Frontal cortex (tissue), 4 donors: Measurements from ENCODE around the gene CASP10. TPM values are rescaled to one million over a fixed set of nuclear protein-coding genes. Genes with fewer than 3 reads are reported as not detected.
A peak's percentile ranks its signal among the peaks of the same experiment; 100 is the strongest.
"Not testable (repeated sequence)": the region's sequence is repeated elsewhere in the genome, so short reads cannot be mapped to it uniquely, and the experiment has no call there.

Experiments
- DNase-seq, 2 donors: peaks; one replicate each; pipeline ENCODE4 v3.0.0; 2012; ENCODE audit warnings: low spot score in 2 of 2
- FAIRE-seq: peaks from 2 replicates; lab custom pipeline; 2012; peaks lifted over from hg19 to GRCh38; lab: Jason Lieb, UNC
- total RNA-seq: library from RNA; depleted of rRNA; stranded (reverse); fragments of >200 nt; gene quantifications from one replicate; pipeline ENCODE4 v1.2.3, GENCODE V29; 2014
- donor health status: control.
- donor health status: control.
- donor health status: control.

The CASP10 gene
- total RNA-seq, 1 donor from 2014 or later = 2.4 TPM

DNA sequence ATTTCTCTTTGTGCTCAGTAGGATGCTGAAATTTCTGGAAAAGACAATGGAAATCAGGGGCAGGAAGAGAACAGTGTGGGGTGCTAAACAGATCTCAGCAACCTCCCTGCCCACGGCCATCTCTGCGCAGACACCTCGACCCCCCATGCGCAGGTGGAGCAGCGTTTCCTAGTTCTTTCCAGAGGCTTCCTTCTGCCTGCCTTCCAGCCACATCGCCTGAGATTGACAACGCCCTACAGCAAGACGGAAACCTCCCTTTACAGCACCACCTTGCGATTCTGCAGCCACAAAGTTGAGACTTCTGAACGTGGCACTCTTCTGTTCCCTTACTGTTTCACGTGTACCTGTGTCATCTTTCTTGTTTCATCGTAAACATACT lies 46.0 kb downstream of the CASP10 start:
- FAIRE-seq = no peak
- no peak for DNase-seq

- peak; percentile 12 to 48 for DNase-seq
- FAIRE-seq = no peak
These were observed 49.0 kb downstream of the CASP10 start for GRCh38 chr2:201231781-201232466.

DNA sequence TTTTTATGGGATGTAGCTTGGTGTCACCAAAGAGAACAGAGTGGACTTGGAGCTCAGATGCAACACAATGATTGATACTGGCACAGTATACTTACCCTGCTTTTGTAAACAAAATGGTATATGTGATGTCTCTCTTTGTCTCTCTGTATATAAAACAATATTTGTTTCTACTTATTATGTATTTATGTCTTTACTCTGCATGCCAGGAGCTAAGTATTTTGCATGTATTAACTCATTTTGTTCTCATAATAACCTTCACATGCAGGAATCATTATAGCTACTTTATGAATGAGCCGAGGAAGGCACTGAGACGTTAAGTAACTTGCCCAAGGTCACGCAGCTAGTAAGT lies 49.5 kb downstream of the CASP10 start:
- DNase-seq = no peak
- no peak for FAIRE-seq

DNA sequence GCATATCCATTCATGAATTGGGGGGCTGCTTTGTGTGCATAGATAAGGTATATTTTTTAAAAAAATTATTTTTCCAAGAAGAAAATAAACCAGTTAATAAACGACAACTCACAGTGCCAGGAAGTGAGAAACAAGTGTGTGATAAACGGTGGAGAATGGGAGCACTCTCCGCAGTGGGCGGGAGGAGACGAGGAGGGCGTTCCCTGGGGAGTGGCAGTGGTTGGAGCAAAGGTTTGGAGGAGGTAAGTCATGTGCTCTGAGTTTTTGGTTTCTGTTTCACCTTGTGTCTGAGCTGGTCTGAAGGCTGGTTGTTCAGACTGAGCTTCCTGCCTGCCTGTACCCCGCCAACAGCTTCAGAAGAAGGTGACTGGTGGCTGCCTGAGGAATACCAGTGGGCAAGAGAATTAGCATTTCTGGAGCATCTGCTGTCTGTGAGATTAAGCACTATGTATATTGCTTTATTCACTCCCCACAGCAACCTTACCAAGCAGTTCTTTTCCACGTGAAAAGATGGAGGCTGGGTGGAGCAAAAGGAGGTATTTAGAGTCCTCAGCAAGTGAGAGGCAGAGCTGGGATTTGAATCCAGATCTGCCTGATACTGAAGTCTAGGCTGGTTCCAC lies 50.4 kb downstream of the CASP10 start:
- DNase-seq = no peak
- FAIRE-seq = no peak

DNA sequence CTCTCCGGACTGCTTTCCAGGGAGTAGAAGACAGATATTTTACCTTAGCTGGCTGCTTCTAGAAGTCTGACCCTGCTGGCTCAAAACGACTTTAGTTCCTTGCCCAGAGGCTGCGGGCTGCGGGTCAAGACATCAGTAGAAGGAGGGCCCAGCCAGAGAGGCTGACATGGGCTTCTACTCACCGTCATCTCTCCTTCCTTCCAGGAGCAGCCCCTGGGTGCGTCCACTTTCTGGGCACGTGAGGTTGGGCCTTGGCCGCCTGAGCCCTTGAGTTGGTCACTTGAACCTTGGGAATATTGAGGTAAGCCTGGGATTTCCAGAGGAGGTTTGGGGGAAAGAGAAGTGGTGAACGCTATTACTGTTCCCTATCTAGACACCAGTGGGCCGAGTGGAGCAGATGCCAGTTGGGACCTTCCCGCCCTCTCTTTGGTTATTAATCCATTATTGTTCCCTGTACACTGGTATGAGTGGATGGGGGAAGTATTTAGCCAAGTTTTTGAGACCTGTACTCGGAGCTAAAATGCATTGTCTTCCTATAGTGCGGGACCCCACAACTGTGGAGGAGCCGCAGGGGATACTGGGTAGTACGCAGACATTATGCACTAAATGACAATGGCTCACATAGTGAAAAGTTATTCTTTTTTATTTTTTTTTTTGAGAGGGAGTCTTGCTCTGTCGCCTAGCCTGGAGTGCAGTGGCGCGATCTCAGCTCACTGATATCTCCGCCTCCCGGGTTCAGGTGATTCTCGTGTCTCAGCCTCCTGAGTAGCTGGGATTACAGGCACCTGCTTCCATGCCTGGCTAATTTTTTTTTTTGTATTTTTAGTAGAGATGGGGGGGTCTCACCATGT lies 51.1 kb downstream of the CASP10 start:
- FAIRE-seq = no peak

GRCh38 chr2:201234663-201235135 lies 51.8 kb downstream of the CASP10 start:
- no peak for FAIRE-seq
- DNase-seq = no peak

More for the DNA sequence above, 51.1 kb downstream of the CASP10 start:
- DNase-seq = no peak

- DNase-seq = peak in 1 of 2 donors; percentile 28
- FAIRE-seq = no peak
These were observed 53.2 kb downstream of the CASP10 start for GRCh38 chr2:201235860-201236811.

DNA sequence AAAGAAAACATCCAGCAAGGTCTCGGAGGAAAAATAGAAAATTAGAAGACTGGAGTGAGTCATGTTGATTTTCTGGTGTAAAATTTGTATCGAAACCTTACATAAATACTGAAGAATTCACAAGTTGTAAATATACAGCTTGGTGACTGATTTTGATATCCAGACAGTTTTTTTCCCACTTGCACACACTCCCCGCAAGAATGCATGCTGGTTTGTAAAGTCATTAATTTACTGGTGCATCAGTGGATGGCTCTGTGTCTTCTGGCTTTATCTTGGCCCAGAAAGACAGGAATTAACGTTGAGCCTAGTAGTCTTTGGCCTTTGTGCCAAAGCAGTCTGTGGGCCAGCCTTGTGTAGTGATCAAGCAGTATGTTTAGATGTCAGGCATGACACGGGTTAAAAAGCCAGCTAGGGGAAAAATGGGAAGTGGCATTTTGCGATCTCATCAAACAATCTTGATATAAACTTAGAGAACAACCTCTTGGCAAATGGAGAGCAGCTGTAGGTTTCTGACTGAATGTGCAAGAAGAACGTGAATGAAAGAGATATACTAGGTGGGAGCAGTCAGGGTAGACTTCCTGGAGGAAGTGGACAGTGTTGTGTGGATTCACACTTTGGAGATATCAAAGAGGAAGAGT lies 54.7 kb downstream of the CASP10 start:
- no peak for DNase-seq
- FAIRE-seq = no peak

- not testable (repeated sequence) for DNase-seq, FAIRE-seq
These were observed 56.4 kb downstream of the CASP10 start for GRCh38 chr2:201239167-201239935.

- no peak for FAIRE-seq
- no peak for DNase-seq
These were observed 59.8 kb downstream of the CASP10 start for GRCh38 chr2:201242571-201243277.

GRCh38 chr2:201244829-201245228 lies 61.9 kb downstream of the CASP10 start:
- no peak for DNase-seq
- FAIRE-seq = no peak

DNA sequence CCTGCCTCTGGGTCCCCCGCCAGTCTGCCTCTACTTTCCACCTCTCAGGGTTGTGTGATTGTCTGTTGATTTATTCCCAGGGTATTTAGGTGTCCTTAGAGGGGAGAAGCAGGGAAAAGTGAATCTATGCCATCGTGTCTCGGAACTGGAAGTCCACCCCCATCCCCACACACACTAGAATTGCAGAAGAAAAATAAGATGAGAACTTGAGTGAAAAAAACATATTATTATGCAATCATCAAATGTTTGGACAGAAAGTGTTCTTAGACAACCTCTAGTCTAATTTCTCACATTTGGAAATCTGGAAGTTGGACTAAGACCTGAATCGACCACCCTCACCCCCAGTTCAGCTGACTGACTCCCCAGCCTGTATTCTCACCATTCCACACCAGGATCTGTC lies 63.3 kb downstream of the CASP10 start:
- FAIRE-seq = no peak
- DNase-seq = no peak

GRCh38 chr2:201248288-201248844 lies 65.4 kb downstream of the CASP10 start:
- FAIRE-seq = no peak

DNA sequence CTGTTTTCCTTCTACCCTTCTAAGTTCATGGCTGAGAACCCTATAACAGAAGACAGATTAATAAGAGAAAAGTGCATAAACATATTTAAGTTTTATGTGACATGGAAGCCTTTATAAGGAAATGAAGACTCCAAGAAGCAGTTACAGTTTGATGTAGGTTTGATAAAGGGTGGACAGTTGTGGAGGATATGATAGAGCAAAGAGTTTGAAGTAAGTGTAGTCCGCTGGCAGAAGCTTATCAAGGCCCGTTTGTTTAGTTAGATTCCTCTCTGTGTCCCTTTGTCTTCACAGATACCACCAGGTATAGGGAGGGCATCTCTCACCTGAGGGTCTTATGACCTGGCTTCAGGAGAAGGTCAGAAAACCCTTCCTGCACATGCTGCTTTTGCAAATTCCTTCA lies 66.9 kb downstream of the CASP10 start:
- no peak for DNase-seq
- FAIRE-seq = no peak

More at GRCh38 chr2:201248288-201248844, 65.4 kb downstream of the CASP10 start:
- DNase-seq = no peak

- FAIRE-seq (no peak), DNase-seq (no peak)
These were observed 67.8 kb downstream of the CASP10 start for GRCh38 chr2:201250741-201251140.

- DNase-seq (no peak), FAIRE-seq (no peak)
These were observed 71.3 kb downstream of the CASP10 start for GRCh38 chr2:201254081-201254730.

- DNase-seq = no peak
- no peak for FAIRE-seq
These were observed 72.6 kb downstream of the CASP10 start for GRCh38 chr2:201255408-201256033.
